ENCODE data around the gene FAM50B.

The FAM50B gene

DNA sequence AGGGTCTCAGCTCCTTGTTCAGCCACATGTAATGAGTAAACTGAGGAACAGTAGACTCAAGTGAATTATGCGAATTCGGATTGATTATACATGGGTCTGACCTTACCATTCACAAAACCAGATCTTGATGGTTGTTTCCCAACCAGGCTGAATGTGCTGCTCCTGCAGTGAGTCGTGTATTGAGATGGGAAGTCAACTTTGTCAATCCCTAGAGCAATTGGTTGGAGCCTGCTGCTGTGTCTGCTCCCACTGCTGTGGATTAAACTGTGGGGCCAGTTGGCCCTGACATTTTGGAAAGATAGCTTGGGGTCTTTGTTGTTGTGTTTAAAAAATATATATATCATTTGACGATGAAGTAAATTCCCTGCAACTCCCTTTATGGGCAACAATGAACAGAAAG, 23.9 kb downstream of the FAM50B start:
- no peak for DNase-seq (ENCODE audit: low spot score)

DNA sequence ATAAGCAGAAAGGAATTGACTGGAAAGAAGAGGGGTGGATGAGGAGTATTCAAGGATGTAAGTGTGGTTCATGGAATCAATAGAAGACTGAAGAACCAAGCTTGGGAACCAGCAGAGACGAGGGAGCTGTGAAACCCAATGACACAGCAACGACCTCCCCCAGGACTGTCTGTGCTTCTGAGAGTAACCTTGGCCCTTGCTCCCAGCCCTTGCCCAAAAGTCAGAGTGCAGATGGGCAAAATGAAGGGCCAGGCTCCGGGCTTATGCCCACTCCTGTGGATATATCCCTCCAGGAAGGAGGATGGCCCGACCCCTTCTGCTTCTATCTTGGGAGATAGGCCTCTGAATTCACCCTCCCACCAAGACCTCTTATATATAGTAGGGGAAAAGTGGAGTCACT, 24.9 kb downstream of the FAM50B start:
- no peak for DNase-seq (ENCODE audit: low spot score)

DNA sequence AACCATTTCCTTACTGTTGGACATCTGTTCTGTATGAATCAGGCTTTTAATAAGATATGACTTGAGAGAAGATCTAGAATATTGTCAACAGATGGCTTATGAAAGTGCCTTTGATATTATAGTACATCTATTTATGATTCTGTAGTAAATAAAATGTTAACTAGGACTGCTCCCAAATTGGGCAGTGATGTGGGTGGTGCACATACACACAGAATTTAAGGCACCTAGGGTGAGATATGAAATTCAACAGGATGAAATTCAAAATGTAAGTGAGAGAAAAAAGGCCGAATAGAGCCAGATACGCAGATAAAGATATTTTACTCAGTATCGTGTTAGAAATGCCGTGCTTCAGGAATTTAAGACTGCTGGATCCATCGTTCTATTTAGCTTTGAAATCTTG, 26.3 kb downstream of the FAM50B start:
- DNase-seq (ENCODE audit: low spot score), result no peak

DNA sequence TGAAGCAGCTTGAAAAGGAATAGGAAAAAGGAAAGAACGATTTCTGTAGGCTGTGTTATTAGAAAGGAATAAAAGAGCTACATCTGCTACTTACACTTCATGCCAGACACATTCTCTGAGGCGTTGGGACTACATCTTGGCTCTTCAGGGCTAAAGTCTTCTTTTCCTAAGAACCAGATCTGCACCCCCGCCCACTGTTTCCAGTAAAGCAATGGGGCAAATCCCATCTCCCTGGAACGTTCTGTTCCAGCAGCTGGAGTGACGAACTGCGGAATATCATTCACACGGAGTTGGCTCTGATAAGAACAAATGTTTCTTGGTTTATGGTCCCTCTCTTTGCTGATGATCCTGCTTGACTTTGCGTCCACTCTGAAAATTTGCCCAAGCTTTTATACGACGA, 26.9 kb downstream of the FAM50B start:
- no peak for DNase-seq (ENCODE audit: low spot score)

DNA sequence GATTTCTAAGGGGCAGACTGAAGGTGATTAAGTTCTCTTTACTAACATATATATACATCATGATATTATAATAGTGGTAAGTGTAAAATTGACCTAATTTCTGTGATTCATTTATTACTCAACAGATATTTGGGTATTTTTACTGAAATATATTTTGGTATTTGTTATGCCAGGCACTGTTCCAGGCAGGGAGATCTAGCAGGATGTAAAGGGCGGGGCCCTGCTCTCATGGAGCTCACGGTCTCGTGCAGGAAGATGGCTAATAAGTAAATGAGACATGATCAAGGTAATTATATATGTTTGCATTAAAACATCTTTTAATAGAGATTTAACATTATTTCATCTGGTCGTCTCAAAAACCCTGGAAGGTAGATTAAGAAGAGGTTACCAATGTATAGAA, 27.7 kb downstream of the FAM50B start:
- no peak for DNase-seq (ENCODE audit: low spot score)

DNA sequence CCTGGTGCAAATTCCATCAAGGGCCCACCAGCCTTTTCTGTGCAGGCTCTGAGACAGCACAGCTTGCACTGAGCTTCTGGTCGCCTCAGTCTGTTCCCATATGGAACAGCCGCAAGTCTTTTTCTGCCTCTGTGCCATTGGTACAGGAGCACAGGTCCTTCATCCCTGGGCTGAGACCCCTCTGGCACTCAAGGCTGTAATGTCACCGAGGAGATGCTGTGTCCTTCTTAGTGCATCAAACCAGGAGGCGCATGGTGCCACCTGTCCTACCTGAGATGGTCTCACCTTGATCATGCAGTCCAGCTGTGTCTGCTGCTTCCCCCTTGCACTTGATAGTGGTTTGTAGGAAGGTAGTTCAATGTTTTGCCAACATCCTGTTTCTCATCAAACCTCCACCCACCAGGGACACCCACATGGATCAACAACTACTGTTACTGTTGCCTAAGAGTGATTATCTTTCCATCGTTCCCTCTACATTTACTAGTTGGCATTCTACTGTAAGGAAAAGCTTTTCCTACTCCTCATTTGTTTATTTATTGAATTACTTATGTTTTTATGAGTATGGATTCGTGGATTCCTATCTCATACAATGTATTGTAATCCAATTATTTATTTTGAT, 29.0 kb downstream of the FAM50B start:
- DNase-seq (ENCODE audit: low spot score), result no peak

DNA sequence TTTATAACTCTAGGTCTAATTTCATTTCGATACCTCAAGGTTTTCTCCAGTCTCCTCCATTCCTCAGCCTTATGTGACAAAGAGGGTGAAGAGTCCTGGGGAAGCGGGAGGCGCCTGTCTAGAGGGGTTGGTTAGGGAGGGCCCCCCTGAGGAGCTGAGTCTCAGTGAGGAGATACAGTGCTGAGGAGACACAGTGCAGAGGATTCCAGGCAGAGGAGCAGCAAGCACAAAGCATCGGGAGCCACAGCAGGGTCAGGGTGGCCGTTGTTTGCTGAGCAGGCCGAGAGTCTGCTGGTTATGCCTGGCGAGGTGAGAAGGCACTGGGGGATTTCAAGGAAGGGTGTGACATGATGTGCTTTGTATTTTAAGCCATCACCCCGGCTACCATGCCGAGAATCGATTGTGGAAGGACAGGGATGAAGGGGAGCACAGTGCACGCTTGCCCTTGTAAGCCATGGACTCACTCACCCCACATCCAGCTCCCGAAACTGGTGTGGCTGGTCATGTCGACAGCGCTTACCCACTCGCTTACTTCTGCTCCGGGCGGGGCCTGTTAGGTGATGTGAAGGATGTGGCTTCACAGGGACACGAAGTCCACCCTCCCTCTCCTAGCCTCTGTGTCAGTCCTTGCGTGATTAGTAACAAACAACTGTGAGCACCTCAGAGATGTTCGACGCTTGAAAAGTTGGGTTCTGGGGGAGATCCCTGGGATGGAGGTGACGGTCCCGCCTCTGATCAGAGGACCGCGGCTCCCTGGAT, 30.2 kb downstream of the FAM50B start:
- no peak for DNase-seq (ENCODE audit: low spot score)

DNA sequence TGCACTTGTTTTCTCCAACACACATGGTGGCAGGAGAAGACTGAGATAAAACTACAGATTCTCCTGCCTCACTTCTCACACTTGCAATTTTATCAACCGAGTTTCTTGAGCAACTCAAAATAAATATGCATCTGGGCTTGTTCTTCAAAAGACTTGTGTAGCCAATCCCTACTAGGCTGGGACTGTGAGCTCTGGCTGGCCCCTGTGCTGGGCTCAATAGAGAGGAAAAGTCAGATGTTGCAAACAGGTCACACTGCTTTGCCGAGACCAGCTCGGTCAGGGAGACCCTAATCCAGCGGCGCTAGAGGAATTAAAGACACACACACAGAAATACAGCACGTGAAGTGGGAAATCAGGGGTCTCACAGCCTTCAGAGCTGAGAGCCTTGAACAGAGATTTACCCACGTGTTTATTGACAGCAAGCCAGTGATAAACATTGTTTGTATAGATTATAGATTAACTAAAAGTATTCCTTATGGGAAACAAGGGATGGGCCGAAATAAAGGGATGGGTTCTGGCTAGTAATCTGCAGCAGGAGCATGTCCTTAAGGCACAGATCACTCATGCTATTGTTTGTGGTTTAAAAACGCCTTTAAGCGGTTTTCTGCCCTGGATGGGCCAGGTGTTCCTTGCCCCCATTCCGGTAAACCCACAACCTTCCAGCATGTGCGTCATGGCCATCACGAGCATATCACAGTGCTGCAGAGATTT, 32.7 kb downstream of the FAM50B start:
- DNase-seq (ENCODE audit: low spot score), result no peak

DNA sequence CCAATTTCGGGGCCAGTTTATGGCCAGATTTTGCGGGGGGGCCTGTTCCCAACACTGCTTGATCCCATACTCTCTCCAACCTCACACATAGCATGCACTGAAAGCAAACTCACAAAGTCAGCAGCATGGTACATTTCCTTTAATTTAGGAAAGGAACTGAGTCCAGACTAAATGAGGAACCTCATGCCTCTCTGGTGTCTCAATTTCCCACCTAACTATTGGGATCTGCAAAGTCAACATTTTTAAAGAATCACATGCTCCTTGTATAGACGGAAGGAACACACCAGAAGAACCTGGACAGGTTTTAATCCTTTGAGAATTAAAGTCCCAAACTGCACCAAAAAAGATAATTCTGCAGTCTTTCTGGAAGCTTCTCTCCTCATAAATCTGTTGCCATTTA, 33.3 kb downstream of the FAM50B start:
- no peak for DNase-seq (ENCODE audit: low spot score)

DNA sequence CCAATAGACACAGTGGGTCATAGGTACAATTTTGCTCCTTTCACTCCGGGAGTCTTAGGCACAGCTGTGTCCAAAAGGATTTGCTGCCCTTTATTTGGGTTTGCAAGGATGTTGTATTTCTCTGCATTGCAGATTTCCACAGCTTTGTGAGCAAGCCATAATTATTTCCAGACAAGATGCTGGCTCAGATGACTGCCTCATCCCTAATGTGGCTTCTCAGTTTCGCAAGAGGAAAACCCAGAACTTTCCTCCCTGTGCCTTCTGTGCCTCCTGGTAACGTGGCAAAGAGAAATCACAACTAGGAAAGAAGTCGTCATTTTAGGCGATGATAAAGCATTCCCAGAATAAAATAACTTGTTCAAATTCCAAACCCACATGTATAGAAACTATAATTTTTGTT, 33.7 kb downstream of the FAM50B start:
- no peak for DNase-seq (ENCODE audit: low spot score)

DNA sequence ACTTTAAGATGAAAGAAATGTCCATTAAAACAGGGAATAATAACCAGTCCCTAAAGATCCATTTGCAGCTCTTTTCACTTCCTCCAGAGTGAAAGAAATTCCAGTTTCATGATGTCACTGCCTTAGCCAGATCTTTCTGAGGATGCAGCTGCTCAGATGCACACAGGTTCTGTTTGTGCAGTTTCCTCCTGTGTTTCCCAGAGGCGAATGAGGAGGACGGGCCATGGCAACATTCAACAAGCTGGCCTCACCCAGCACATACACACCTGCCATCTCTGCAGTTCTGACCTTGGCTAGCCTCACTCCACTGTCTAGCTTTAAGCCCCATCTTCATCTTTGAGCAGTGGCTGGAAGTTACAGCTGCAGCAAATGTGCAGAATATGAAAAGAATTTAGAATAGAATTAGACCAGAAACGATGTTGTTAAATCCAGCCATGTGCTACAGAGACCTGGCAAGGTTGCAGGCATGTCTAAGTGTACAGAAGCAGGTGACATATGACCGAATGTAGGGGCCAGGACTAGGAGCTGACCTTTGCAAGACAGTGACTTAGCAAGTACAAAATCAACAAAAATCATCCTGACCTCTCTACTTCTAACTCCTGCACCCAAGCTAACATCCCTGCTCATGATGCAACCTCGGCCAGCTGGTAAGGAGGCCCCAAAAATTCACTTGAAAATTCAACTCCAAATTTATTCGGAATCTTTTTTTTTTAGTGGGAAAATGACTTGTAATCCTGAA, 35.0 kb downstream of the FAM50B start:
- DNase-seq (ENCODE audit: low spot score), result no peak

DNA sequence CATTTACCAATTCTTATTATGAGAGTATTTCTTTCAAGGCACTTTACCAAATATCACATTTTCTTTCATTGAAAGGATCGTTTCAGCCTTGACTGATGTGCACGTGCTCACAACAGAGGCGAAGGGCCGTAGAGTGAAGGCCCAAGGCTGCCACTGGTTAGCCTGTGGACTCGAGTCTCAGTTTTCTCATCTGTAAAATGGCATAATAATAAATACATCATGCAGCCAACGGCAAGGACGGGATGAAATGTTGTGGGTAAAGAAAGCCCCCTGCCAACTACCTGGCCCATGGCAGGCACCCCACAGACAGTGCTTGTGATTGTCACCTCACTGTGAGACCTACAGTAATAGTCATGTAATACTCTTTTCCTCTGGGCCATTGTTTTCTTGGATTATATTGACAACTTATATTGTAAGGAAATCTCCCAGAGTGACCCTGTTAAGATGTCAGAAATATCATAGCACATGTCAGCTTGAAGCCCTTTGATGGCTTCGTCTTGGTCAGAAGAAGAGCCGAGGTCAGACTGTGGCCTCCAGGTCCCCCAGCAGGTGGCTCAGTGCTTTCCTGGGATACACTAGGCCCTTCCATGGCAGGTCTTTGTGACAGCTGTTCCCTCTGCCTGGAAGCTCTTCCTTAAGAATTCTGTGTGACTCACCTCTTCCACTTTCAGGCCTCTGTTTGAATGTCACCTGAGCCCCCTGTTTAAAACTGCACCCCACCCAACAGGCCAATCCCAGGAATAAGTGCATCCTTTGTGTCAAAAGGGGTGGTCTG, 36.3 kb downstream of the FAM50B start:
- DNase-seq (ENCODE audit: low spot score), result no peak

DNA sequence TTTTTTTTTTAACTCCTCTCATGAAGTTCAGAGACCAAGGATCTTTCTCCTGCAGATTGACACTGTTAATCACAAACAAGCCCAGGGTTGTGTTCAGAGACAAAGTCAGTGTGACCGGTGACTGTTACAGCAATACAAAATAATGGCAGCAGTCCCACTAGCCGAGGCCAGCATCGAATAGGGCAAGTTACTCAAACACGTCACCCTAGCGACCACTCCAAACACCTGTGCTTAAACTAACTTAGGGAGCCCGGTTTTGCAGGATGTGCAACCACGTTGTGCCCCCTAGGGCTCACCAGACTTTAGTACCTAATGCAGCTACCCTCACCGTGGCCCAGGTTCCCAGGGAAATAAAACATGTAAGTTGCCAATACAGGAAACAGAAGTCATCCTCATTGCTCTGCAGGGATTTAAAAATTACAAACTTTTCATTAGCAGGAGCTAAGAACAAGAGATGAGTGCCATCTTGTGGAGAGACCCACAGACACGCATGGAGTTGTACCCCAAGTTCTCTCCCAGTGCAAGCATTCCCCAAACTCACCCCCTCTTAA, 38.1 kb downstream of the FAM50B start:
- peak; percentile 6 for DNase-seq (ENCODE audit: low spot score)

DNA sequence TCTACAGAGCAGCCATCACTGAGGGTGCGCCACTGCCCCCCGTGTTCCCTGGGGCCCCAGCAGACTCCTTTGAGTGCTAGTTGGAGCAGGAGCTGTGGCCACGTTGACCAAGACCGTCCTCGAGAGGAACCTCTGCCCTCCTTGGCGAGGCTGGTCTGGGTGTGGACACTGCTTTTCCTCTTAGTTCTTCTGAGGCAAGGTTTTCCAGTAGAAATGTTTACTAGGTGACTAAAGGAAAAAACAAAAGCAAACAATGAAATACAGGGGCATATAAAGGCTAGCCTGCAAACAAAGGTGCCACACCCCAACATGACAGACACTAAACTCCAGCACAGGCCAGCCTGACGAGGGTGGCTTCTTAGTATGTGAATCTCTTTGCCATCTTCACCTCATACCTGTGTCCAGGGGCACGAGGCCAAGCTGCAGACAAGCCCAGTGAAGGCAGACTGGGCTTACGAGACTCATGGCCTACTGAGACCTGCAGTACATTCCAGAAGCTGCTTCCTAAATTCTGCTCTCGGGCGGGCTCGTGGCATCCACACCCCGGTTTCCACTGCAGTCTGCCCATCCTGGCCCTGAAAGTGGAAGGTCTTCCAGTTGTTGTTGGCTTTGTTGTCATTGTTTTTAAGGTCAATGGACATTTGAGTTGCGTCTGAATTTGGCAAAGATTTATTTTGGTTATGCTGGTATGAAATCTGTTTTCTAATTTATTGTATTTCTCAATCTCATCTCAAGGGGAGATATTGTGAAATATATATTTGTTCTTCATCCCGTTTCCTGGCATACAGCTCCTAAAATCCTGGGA, 39.2 kb downstream of the FAM50B start:
- DNase-seq (ENCODE audit: low spot score), result no peak

DNA sequence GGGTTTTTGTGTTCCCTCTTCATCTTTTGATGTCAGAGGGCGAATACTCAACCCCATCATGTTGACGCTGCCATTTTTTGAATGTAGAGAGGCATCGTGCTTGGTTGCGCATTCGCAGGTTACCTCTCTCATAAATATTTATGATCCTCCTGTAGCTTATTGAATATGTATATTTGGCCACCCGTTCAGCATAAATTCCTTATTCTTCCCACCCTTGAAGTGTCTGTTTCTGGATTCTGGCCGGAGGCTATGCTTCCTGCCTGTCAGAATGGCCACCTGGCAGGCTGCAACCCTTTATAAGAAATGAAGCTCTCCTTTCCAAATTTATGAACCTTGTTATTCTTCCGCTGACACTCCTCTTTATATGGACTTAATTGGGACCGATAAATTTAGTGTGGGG, 40.9 kb downstream of the FAM50B start:
- DNase-seq (ENCODE audit: low spot score), result no peak

DNA sequence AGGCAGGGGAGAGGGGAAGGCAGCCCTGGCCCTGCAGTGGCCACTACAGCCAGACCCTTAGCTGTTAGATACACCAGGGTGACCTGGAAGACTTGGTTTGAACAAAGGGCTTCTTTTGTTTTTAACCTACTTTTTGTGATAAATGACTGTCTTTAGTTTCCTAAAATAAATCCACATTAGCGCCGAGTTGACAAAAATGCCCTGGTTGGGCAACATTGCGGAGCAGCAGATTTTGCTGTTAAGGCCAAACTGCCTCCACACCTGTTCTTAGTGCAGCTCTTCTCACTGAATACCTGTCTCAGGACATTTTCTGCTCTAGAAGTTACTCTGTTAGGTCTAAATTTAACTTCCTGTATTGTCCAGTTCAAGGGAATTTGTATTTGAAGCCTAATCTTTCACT, 42.7 kb downstream of the FAM50B start:
- no peak for DNase-seq (ENCODE audit: low spot score)

DNA sequence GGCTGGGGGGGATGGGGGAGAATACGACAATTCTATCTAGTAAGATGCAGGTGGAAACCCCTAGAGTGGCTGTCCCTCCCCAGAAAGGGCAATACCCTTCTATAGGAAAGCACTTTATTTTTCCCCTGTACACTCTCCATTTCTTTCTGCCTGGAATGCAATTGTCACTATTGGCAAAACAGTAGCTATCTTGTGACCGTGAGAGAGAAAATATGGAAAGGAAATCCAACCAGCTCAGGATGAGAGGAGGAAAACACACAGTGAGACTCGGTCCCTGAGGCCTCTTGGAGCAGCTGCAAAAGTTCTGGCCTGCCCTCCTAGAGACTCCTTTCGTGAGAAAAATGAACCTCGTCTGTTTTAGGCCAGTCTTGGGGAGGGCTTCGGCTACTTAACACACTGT, 43.4 kb downstream of the FAM50B start:
- DNase-seq (ENCODE audit: low spot score), result no peak

DNA sequence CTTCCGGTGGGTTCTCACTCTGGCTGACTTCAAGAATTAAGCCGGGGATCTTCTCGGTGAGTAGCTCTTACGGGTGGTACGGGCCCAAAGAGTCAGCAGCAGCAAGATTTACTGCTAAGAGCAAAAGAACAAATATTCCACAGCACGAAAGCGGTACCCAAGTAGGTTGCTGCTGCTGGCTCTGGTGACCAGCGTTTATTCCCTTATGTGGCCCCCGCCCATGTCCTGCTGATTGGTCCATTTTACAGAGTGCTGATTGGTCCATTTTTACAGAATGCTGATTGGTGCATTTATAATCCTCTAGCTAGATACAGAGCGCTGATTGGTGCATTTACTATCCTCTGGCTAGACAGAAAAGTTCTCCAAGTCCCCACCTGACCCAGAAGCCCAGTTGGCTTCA, 44.3 kb downstream of the FAM50B start:
- no peak for DNase-seq (ENCODE audit: low spot score)

DNA sequence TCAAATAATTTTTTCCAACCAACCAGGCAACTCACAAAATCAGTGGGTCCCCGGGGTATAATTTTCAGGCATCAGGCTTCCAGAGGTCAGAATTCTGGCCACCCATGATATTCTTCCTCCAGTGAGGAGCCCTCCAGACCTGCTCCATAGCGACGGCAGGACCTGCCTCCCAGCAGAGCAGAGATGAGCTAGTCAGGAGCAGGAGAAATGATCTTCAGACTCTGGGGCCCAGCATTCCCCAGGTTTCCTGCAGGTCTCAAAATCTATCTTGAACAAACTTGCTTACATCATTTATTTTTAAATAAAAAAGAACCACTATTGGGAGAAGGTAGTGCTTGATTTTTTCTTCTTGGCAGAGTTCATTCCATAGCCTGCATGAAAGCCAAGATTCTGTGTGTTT, 44.7 kb downstream of the FAM50B start:
- no peak for DNase-seq (ENCODE audit: low spot score)

DNA sequence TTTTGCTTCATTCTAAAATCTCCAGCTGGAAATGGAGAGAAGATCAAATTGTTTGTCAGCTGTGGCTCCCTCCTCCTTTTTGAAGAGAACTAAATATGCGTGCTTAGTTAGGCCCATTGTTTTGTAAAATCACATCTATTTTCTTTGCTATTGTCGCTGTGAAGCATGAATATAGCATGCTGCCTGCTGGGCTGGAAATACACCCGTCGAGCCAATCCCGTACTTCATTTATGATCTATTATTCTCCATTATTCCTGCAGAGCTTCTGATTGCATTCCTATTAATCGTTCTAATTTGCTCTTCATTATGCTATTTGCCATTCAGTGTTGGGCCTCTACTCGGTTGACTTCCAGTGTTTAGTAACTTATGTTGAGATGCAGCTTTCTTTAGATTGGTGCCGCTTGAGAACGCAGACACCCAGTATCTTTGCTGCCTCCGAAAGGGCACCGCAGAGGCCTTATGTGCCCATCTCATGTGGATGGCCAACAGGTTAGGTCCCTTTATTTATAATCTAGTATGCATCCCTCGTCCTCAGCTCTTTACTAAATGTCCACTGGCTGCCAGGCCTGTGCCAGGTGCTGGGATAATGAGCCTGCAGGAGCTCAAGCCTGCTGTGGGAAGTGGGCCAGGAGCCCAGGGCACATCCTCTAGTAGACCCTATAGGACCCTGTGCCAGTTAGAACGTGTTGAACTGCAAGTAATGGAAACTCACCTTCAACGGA, 45.6 kb downstream of the FAM50B start:
- DNase-seq (ENCODE audit: low spot score), result no peak
